Neural crest cell (in vitro differentiated cells): ENCODE results near the gene ELOVL2. TPM values are rescaled to one million over a fixed set of nuclear protein-coding genes. Genes with fewer than 3 reads are reported as not detected.
"Not testable (repeated sequence)": the region's sequence is repeated elsewhere in the genome, so short reads cannot be mapped to it uniquely, and the experiment has no call there.

ENCODE experiments used
- DNase-seq: peaks from one replicate; pipeline ENCODE4 v3.0.0; 2021; ENCODE audit warnings: low read depth, mixed read lengths, low spot score
- H3K27ac Mint-ChIP-seq: one replicate; pipeline ENCODE4 v1.8.0; 2021; ENCODE audit warnings: mild to moderate bottlenecking, mixed read lengths; ENCODE audit not compliant: unreplicated experiment
- H3K27me3 Mint-ChIP-seq: 2 replicates; pipeline ENCODE4 v1.8.0; 2021; ENCODE audit warnings: low read depth, mild to moderate bottlenecking, mixed read lengths
- H3K36me3 Mint-ChIP-seq: 2 replicates; pipeline ENCODE4 v1.8.0; 2021; ENCODE audit warnings: low read depth, mild to moderate bottlenecking, mixed read lengths
- H3K4me1 Mint-ChIP-seq: 2 replicates; pipeline ENCODE4 v1.8.0; 2021; ENCODE audit warnings: mixed read lengths
- H3K4me3 Mint-ChIP-seq: one replicate; pipeline ENCODE4 v1.8.0; 2021; ENCODE audit warnings: mild to moderate bottlenecking, mixed read lengths
- H3K9me3 Mint-ChIP-seq: 2 replicates; pipeline ENCODE4 v1.8.0; 2021; ENCODE audit warnings: mixed read lengths
- CTCF ChIP-seq: fragments of 200-600 bp; sonication (generic); conservative IDR thresholded peaks from 2 replicates; pipeline ENCODE4 v1.5.0; 2021; ENCODE audit warnings: antibody characterized with exemption, mild to moderate bottlenecking
- total RNA-seq: library from RNA; stranded (reverse); gene quantifications from 2 replicates; pipeline ENCODE4 v1.2.1, GENCODE V29; 2021

Gene ELOVL2
- total RNA-seq, 1 donor from 2014 or later, result 12.8 TPM

GRCh38 chr6:10999994-11000393 is 44.1 kb downstream of the ELOVL2 start:
- Mint-ChIP-seq H3K4me3 (no peak overlapping the region), H3K27ac (no peak overlapping the region), H3K9me3 (no peaks in the 10 kb centered on the region), H3K36me3 (peaks cover 10% of the 10 kb centered on the region), H3K4me1 (peaks cover 8% of the 10 kb centered on the region), H3K27me3 (no peaks in the 10 kb centered on the region)
- DNase-seq, result no peak
- TF ChIP-seq CTCF, result no peak

GRCh38 chr6:10995114-10995707 is 48.9 kb downstream of the ELOVL2 start:
- Mint-ChIP-seq H3K4me1 (peaks cover 22% of the 10 kb centered on the region), H3K27me3 (no peaks in the 10 kb centered on the region), H3K27ac (no peak overlapping the region), H3K4me3 (no peak overlapping the region), H3K9me3 (no peaks in the 10 kb centered on the region), H3K36me3 (peaks cover 11% of the 10 kb centered on the region)
- no peak for TF ChIP-seq CTCF
- DNase-seq, result no peak

GRCh38 chr6:10993896-10994295 is 50.2 kb downstream of the ELOVL2 start:
- no peak for DNase-seq
- Mint-ChIP-seq H3K9me3 (no peaks in the 10 kb centered on the region), H3K4me3 (no peak overlapping the region), H3K4me1 (peaks cover 23% of the 10 kb centered on the region), H3K36me3 (peaks cover 9% of the 10 kb centered on the region), H3K27ac (no peak overlapping the region), H3K27me3 (no peaks in the 10 kb centered on the region)
- no peak for TF ChIP-seq CTCF

- H3K27ac Mint-ChIP-seq, result no peak overlapping the region
- H3K9me3 Mint-ChIP-seq, result no peaks in the 10 kb centered on the region
- no peak for TF ChIP-seq CTCF
- H3K27me3 Mint-ChIP-seq, result no peaks in the 10 kb centered on the region
- peaks cover 20% of the 10 kb centered on the region for H3K36me3 Mint-ChIP-seq
- H3K4me1 Mint-ChIP-seq, result peaks cover 23% of the 10 kb centered on the region
- no peak overlapping the region for H3K4me3 Mint-ChIP-seq
- DNase-seq, result no peak
Measured at GRCh38 chr6:10991115-10991514, 53.0 kb downstream of the ELOVL2 start.

GRCh38 chr6:10989587-10989986 is 54.5 kb downstream of the ELOVL2 start:
- no peak overlapping the region for H3K27ac Mint-ChIP-seq
- TF ChIP-seq CTCF, result no peak

GRCh38 chr6:10984959-10985358 is 59.1 kb downstream of the ELOVL2 start:
- not testable (repeated sequence) for H3K4me3 Mint-ChIP-seq, H3K9me3 Mint-ChIP-seq, H3K27ac Mint-ChIP-seq, H3K27me3 Mint-ChIP-seq, H3K4me1 Mint-ChIP-seq, DNase-seq
- peaks cover 18% of the 10 kb centered on the region for H3K36me3 Mint-ChIP-seq

More at GRCh38 chr6:10989587-10989986, 54.5 kb downstream of the ELOVL2 start:
- Mint-ChIP-seq H3K36me3 (peaks cover 19% of the 10 kb centered on the region), H3K27me3 (no peaks in the 10 kb centered on the region), H3K4me1 (peaks cover 11% of the 10 kb centered on the region), H3K4me3 (no peak overlapping the region), H3K9me3 (no peaks in the 10 kb centered on the region)
- no peak for DNase-seq
